ENCODE measurements around the gene ADORA3.

ADORA3 gene

DNA sequence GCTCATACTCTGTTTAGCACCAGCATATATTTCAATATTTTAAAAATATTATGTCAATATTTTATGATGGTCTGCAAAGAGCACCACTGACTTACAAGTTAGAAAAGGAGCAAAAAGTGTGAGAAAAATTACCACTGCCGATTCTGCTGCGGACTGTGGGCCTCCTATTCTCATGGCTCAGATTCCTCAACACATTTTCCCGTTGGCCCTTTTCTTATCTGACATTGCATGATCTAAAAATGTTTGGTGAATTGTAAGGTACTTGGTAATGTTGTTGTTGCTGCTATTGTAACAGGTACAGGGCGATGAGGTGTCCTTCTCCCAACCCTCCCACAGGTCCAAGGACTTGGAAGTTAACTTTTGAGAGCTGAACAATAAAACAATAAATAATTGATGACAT lies 28.9 kb downstream of the ADORA3 start:
- no peak for DNase-seq (ENCODE audit: low read depth)

DNA sequence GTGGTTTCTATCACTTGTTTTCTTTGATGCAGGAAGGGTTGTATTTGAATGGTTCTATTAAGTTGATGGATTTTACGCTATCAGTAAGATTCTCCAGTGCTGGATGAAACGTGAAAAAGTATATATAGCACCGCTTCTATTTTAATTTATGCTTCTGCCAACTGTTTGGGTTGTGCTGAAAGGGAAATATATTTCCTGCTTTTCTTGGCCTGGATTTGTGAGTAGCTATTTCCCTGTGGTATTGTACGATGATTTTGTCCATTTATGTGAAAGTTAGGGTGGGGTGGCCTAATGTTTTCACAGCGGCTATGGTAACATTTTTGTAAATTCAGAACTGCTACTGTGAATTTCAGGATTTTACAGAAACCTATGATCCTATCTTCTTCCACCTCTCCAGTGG lies 29.3 kb downstream of the ADORA3 start:
- DNase-seq (ENCODE audit: low read depth): no peak

DNA sequence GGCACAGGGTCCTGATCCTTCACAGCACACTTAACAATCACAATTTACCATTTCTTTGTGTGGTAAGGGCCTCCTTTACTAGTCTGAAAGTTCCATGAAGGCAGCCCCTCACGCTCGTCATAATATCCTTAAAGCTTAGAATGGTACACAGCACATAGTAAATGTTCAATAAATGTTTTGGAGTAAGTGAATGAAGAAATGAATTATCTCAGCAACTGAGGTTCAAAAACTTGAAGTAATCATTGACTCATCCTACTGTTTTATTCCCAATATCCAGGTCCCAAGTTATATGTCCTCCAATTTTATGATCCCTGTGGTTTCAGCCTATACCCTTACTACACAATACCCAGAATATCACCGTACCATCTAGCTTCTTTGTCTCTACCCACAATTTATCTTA lies 31.9 kb downstream of the ADORA3 start:
- DNase-seq (ENCODE audit: low read depth): no peak

DNA sequence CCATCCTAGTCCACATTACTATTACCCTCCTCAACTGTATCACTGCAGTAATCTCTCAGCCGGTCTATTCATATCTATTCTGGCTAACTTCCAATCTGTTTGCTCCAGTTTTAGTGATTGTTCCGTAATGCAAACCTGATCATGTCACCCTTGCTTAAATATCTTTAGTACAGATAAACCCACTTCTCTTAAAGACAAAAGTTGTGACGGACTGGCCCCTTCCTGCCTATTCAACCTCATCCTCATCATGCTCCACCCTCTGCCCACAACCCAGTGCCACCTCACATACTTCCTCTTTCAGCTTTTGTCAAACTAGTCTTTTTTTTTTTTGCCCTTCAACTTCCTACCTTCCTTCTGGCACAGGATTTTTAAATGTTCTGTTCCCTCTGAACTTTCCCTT lies 32.4 kb downstream of the ADORA3 start:
- peak; percentile 41 for DNase-seq (ENCODE audit: low read depth)

DNA sequence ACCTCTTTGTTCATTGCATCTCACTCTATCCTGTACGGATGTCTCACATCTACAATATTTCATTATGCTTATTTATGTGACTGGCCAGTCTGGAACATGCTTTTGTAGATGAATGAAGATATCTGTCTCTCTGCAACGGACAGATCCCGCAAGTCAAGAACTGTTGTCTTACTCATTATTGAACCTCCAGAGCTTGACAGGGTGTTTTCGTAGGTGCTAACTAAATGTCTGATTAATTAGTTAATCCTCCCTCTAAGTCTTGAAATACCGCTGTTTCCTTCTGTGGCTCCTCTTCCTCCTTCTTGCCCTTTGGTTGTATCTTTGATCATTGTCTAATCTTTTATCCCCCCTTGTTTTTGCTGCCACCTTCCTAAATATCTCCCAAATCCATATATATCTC lies 32.8 kb downstream of the ADORA3 start:
- no peak for DNase-seq (ENCODE audit: low read depth)

DNA sequence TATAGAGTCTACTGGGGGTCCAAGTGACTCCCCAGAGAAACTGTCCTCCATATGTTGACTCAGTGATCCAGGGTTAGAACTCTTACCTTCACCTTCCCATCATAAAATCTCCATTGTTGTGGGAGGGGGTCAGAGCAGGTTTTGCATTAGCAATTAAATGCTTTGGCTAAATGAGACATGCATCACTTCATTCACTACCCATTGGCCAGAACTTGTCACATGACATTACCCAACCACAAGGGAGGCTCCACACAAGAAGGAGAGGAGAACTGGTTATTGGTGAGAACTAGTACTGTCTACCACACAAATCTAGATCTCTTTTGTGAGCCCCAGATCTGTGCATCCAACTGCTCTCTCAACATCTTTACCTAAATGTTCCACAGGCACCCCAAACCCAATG lies 33.9 kb downstream of the ADORA3 start:
- no peak for DNase-seq (ENCODE audit: low read depth)

DNA sequence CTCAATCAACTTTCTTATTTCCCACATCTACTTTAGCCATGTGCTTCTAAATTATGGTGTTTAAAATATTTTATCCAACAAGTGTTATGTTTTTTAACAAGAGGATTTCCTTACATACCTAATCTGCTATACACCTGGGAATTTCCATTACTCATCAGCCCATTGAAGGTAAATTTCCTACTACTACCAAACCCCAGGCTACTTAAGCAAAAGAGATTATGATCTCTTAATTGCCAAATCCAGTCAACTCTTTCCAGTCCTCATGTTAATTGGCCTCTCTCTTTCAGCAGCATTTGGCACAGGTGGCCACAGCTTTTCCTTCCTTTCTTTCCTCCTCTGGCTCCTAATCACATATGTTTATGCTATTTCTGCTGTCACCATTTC lies 34.7 kb downstream of the ADORA3 start:
- no peak for DNase-seq (ENCODE audit: low read depth)

DNA sequence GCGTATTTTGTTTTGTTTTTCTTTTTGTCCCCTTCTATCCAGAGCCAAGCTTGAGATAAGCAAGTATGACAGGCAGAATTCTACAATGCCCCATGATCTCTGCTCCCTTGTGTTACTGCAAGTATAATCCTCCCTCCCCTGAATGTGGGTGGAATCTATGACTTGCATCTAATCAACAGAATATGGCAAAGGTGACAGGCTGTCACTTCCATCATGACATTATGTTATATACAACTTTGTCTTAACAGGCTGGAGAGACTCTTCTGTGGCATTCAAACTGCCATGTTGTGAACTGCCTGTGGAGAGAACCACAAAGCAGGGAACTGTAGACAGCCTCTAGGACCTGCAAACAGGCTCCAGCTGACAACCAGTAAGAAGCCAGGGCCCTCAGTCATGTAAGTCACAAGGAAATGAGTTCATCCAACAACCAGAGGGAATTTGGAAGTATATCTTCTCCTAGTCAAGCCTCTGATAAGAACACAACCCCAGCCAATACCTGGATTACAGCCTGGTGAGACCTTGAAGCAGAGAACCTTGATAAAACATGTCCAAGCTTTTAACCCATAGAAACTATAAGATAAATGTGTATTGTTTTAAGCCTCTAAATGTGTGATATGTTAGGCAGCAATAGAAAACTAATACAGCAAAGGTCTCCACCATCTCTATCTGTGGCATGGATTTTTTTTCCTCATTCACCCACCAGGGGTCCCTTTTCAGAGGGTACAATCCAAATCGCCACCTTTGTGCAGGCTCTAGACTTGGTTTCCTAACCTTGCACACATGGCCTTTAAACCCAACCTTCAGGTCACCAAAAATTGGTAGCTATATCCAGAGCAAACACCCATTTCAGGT lies 35.3 kb downstream of the ADORA3 start:
- no peak for DNase-seq (ENCODE audit: low read depth)

DNA sequence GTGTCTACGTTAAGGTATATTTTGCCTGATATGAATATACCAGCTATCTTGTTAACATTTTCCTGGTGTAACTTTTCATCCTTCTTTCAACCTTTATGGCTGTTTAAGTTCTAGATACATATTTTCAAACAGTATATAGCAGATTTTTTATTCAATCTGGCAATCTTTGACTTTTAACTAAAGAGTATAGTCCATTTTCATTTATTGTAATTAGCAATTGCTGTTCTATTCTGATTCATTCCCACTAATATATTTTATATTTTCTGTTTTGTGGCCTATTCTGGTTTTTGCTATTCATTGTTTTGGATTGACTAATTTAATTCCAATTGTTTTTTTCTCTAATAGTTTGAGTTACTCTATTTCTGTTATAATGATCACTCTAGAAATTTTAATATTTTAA lies 37.0 kb downstream of the ADORA3 start:
- no peak for DNase-seq (ENCODE audit: low read depth)

DNA sequence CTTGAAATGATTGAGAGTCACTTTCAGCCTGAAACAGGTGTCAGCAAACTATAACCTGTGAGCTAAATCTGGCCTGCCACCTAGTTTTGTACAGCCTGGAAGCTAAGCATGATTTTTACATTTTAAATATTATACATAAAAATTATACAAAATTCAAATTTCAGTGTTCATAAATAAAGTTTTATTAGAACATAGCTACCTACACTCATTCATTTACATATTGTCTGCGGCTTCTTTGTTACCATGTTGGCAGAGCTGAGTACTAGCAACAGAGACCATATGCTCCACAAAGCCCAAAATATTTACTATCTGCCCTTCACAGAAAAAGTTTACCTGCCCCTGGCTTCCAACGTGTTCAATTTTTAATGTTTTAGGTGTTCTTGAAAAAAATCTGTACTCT lies 37.7 kb downstream of the ADORA3 start:
- DNase-seq (ENCODE audit: low read depth): no peak

DNA sequence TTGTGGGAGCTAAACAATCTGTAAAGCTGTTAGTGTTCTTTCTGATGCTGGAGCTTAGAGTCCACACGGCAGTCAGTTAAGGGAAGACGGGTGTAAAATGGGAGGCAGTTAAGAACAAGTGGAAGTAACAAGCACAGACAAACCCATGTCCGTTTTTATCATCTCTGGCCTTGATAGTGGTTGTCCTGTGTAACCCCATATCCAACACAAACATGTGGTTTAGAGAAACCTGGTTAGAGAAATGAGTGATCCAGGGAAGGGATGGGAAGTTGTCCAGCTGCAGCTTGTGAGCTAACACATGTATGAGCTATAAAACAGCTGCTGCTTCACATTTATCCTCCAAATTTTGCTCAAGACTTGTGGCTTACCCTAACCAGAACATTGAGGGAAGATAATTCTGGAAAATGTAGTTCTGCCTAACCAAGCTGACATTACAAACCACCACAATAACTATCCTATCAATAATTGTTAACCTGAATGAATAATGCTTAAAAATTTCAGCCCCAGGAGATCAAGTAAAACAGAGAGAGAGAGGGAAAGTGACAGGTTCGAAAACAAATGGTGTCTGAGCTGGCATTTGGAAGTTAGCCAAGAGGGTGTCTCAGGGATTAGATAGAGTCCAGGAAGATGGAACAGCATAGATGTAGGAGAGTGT lies 40.3 kb downstream of the ADORA3 start:
- no peak for DNase-seq (ENCODE audit: low read depth)

DNA sequence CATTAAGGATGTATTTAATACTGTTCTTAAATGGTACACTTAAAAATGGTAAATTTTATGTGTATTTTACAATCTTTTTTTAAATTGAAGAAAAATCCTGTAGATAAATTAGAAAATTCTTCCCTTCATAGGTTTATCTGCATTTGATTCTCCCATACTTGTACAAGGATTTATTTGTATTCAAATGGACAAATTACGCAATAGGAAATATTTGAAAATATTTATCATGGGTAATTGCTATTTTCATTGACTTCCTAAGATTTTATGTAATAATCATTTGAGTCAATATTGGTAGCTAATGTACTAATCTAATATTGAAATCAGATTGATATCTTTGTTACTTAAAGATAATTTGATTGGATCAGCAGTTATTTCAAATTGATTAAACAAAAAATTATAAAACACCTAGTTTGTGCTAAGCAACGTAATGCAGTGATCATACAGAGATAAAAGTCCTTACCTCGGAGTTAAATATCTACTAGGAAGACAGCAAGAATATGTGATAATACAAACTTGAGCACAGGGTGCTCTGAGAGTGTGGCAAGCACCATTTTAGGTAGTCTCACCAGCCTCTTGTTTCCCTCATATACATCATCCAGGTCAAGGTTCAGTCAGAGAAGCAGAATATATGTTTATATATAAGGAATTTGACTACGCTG lies 40.9 kb downstream of the ADORA3 start:
- no peak for DNase-seq (ENCODE audit: low read depth)

DNA sequence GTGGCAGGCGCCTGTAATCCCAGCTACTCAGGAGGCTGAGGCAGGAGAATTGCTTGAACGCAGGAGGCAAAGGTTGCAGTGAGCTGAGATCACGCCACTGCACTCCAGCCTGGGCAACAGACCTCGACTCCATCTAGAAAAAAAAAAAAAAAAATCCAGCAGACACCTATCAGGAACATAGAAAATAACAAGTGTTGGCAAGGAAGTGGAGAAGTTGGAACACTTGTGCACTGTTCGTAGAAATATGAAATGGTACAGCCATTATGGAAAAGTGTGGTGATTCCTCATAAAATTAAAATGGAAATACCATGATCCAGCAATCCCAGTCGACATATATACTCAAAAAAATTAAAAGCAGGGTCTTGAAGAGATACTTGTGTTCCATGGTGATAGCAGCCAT lies 41.7 kb downstream of the ADORA3 start:
- DNase-seq (ENCODE audit: low read depth): no peak

DNA sequence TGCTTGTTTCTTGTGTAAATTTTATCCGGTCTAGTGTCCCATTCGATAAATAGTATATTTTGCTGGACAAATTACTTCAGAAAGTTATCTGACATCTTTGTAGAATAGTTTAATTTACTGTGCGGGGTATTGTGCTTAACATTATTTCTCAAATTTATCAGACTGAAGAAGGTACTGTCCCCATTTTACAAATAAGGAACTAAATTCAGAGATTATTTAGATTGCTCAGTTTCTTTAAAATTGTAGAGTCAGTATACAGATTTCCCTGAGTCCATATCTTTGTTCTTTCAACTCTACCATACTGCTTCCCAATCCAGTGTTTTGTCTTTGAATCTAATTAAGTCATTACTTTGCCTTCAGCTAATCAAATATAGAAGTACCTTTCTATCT lies 47.8 kb downstream of the ADORA3 start:
- no peak for DNase-seq (ENCODE audit: low read depth)

DNA sequence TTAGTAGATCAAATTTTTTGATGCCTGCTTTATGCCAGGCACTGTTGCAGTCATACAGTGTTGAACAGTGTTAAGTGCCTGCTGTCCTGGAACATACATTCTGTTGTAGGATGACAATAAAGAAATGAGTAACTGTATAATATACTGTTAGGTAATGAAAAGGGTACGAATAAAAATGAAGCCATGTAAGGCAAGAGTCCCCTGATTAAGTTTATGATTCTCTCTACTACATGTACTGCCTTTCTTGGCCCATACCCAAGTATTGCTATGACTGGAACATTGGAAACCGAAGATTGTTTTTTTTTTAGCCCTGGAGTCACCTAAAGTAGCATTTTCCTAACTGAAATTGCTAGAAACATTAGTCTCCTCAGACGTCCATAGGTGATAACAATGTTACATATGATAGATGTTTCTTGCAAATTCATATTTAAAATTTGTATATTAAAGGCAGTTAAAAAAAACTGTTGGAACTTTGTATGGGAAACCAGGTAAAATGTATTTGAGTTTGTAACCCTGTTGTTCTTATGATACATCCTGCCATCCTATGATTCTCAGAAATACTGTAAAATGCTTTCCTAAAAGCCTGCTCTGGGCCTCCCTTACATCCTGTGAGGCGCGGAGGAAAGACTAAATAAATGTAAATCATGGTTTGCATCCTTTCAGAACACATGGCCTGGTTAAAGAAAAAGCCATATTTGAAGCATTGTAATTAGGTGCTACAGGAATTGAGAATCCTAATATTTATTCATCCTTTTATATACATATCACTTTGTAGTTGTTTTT lies 48.4 kb downstream of the ADORA3 start:
- no peak for DNase-seq (ENCODE audit: low read depth)

DNA sequence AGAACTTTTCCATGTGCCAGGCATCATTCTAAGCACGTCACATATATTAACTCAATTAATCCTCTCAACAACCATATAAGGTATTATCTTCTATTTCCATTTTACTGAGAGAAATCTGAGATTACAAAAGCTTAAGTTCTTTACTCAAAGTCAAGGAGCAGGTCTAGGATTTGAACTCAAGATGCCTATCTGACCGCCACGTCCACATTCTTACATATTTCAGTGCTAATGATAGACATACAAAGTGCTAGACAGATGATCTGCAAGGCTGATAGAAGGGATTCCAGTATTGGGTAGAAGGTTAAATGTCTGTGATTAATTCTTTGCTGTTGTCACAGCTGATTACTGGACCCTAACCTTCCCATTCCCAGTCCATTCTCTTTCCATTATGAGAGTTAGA lies 49.7 kb downstream of the ADORA3 start:
- DNase-seq (ENCODE audit: low read depth): no peak

DNA sequence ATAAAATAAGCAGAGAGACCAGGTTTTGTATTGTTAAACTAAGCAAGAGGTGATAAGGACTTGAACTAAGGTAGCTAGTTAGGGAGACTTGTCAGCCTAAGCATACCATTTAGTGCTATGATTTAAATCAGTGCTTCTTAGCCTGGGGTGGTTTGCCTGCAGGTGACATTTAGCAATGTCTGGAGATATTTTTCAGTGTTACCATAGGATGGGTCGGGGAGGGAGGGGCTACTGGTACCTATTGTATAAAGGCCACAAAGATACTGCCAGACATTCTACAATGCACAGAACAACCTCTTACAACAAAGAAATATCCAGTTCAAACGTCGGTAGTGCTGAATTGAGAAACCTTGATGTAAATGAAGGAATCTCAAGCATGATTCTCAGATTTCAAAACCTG lies 50.9 kb downstream of the ADORA3 start:
- DNase-seq (ENCODE audit: low read depth): no peak

DNA sequence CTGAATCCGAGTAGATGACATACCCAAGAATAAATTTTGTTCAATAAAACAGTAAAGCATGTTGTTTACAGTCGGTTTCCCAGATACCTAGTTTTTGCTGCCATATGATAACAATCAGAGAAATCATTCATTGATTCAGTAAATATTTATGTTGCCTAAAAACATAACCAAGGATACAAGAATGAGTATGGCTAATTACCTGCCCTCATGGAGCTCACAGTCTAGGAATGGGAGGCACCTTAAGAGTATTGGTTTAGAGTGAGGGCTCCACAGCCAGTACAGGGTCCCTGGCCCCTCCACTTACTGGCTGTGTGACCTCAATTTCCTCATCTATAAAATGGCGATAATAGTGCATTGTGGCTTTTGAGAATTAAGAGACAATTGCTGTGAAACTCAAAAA lies 53.2 kb downstream of the ADORA3 start:
- DNase-seq (ENCODE audit: low read depth): no peak

DNA sequence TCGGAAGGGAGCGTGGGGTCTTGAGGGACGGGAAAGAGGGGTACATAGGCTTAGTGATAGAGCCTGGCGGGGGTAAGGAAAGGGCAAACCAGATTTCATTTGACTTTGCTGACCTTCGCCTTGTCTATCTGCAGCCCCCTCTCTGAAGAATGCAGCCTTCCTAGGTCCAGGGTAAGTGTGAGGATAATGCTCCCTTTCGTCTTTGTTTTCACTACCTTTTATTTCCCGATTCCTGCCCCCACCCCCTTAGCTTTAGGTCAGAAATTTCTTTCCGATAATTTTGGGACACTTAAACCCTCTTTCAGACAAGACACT lies 53.8 kb downstream of the ADORA3 start:
- no peak for DNase-seq (ENCODE audit: low read depth)
